Heart left ventricle (tissue), 13 donors: ENCODE measurements around the gene NDRG3.

Experiments used
- POLR2A ChIP-seq, 2 donors: fragments of 450-650 bp; IDR thresholded peaks; one replicate each; pipeline ENCODE4 v1.6.1; 2017; ENCODE audit warnings: antibody characterized with exemption in 2 of 2, mild to moderate bottlenecking in 2 of 2, moderate library complexity in 2 of 2
- TF ChIP-seq, protein P1 (sequence below), 12 donors: fragments of 200-600 bp; sonication (generic) in 4 of 12; IDR thresholded peaks; one replicate each; pipeline versions ENCODE4 v1.5.0 to v1.8.0; 2018 to 2022; ENCODE audit warnings: antibody characterized with exemption in 12 of 12, mild to moderate bottlenecking in 5 of 12
- donor health status: ischemic (EF 13 %, LVEDD 7.1; RV severe dilation, severe dysfunction).
- donor health status: DM: no; HTN: yes; CAD: no.
- donor health status: DM: no; HTN: no; CAD: no.
- donor health status: ischemic (EF 25% LVEDD 6.9; RV normal size, moderate dysfunction).
- donor health status: ischemic (EF 25% LVEDD 5.7; RV mildly dilated, moderate dysfunction).
- donor health status: ischemic (EF 35%, LVEDD 5.7; RV mildly dilated, moderate dysfunction).
- donor health status: nonischemic (EF 11% LVEDD 7.7; RV severe dilation, severe dysfunction).
- donor health status: DM: yes; HTN: yes; CAD: no.
- donor health status: PGD.
- donor health status: ischemic (EF 29% LVEDD 5.4; RV normal size, mild dysfunction).
- donor health status: nonischemic (EF 23%, LVEDD 6.1; RV moderate dilation, normal function).

DNA sequence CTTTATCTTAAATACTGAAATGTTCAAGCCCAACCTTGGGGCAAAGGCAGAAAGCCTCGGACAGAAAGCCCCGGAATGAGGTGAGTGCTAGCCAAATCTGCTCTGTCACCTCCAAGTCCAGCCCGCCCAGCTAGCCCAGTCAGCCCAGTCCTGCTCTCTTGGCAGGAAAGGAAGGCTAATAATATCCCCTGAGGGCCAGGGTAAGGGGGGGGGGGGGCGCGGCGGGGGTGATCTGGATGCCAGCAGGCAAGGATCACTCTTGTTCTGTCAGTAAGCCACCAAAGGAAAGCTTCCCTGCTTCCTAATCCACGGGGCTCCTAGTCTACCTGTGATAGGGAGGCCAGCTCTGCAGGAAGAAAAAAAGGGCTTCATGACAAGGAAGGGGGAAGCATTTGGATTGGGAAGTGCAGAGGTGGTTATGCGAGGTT is 1.1 kb downstream of the NDRG3 start:
- no peak for TF ChIP-seq POLR2A (IDR thresholded peaks at IDR 0.05)
- TF ChIP-seq, protein P1, sequence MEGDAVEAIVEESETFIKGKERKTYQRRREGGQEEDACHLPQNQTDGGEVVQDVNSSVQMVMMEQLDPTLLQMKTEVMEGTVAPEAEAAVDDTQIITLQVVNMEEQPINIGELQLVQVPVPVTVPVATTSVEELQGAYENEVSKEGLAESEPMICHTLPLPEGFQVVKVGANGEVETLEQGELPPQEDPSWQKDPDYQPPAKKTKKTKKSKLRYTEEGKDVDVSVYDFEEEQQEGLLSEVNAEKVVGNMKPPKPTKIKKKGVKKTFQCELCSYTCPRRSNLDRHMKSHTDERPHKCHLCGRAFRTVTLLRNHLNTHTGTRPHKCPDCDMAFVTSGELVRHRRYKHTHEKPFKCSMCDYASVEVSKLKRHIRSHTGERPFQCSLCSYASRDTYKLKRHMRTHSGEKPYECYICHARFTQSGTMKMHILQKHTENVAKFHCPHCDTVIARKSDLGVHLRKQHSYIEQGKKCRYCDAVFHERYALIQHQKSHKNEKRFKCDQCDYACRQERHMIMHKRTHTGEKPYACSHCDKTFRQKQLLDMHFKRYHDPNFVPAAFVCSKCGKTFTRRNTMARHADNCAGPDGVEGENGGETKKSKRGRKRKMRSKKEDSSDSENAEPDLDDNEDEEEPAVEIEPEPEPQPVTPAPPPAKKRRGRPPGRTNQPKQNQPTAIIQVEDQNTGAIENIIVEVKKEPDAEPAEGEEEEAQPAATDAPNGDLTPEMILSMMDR (IDR thresholded peaks at IDR 0.05): no peak
